Measurements from ENCODE around the gene FRMD4A. TPM values are rescaled to one million over a fixed set of nuclear protein-coding genes. Genes with fewer than 3 reads are reported as not detected.
A peak's percentile ranks its signal among the peaks of the same experiment; 100 is the strongest.

Gene FRMD4A
- total RNA-seq, 1 donor from 2014 or later, result 20.2 TPM

GRCh38 chr10:13860886-13861285 is 469.8 kb downstream of the FRMD4A start:
- no peak overlapping the region for H3K27ac ChIP-seq
- DNase-seq (ENCODE audit: low spot score), result no peak
- H3K4me2 ChIP-seq, result no peak overlapping the region
- no peak overlapping the region for H3K9ac ChIP-seq
- no peaks in the 10 kb centered on the region for H3K27me3 ChIP-seq
- H3K9me3 ChIP-seq (ENCODE audit: low read depth), result no peaks in the 10 kb centered on the region
- Mint-ChIP-seq H3K4me3 (no peak overlapping the region), H3K36me3 (peaks cover 20% of the 10 kb centered on the region), H3K27me3 (ENCODE audit: insufficient read depth, low read depth) (peaks cover 3% of the 10 kb centered on the region), H3K9me3 (no peaks in the 10 kb centered on the region), H3K4me1 (peaks cover 17% of the 10 kb centered on the region), H3K27ac (no peak overlapping the region)
- H4K20me1 ChIP-seq (ENCODE audit: low read depth), result no peaks in the 10 kb centered on the region
- peaks cover 66% of the 10 kb centered on the region for H3K79me2 ChIP-seq (ENCODE audit: low read depth)
- no peak overlapping the region for H3K4me3 ChIP-seq
- peaks cover 12% of the 10 kb centered on the region for H3K4me1 ChIP-seq
- no peaks in the 10 kb centered on the region for H3K36me3 ChIP-seq
- H3F3A ChIP-seq (ENCODE audit: low read depth), result no peaks in the 10 kb centered on the region
- no peak overlapping the region for H2AFZ ChIP-seq (replicated peaks)
- TF ChIP-seq CTCF (IDR thresholded peaks at IDR 0.05) (no peak), EZH2phosphoT487 (IDR thresholded peaks at IDR 0.05) (no peak), EZH2 (IDR thresholded peaks at IDR 0.05) (no peak)

GRCh38 chr10:13859979-13860654 is 470.6 kb downstream of the FRMD4A start:
- H3K4me2 ChIP-seq, result no peak overlapping the region
- H3K9me3 Mint-ChIP-seq, result no peaks in the 10 kb centered on the region
- H3K79me2 ChIP-seq (ENCODE audit: low read depth), result peaks cover 60% of the 10 kb centered on the region
- TF ChIP-seq EZH2phosphoT487 (IDR thresholded peaks at IDR 0.05) (no peak), EZH2 (IDR thresholded peaks at IDR 0.05) (no peak), CTCF (IDR thresholded peaks at IDR 0.05) (no peak)
- peaks cover 19% of the 10 kb centered on the region for H3K36me3 Mint-ChIP-seq
- H3K9ac ChIP-seq, result no peak overlapping the region
- H3K27ac Mint-ChIP-seq, result no peak overlapping the region
- no peaks in the 10 kb centered on the region for H3K27me3 ChIP-seq
- H4K20me1 ChIP-seq (ENCODE audit: low read depth), result no peaks in the 10 kb centered on the region
- H3K36me3 ChIP-seq, result no peaks in the 10 kb centered on the region
- H3K27me3 Mint-ChIP-seq (ENCODE audit: insufficient read depth, low read depth), result peaks cover 3% of the 10 kb centered on the region
- no peak overlapping the region for H3K4me3 Mint-ChIP-seq
- H2AFZ ChIP-seq (replicated peaks), result no peak overlapping the region
- H3K27ac ChIP-seq, result no peak overlapping the region
- H3K4me1 ChIP-seq, result peaks cover 12% of the 10 kb centered on the region
- H3K4me3 ChIP-seq, result no peak overlapping the region
- DNase-seq (ENCODE audit: low spot score), result no peak
- no peaks in the 10 kb centered on the region for H3K9me3 ChIP-seq (ENCODE audit: low read depth)
- no peaks in the 10 kb centered on the region for H3F3A ChIP-seq (ENCODE audit: low read depth)
- H3K4me1 Mint-ChIP-seq, result peaks cover 13% of the 10 kb centered on the region

- H3K79me2 ChIP-seq (ENCODE audit: low read depth), result peaks cover 50% of the 10 kb centered on the region
- peaks cover 13% of the 10 kb centered on the region for H3K4me1 Mint-ChIP-seq
- H3K9me3 Mint-ChIP-seq, result no peaks in the 10 kb centered on the region
- no peak overlapping the region for H3K4me2 ChIP-seq
- H3F3A ChIP-seq (ENCODE audit: low read depth), result no peaks in the 10 kb centered on the region
- H3K36me3 ChIP-seq, result no peaks in the 10 kb centered on the region
- H3K4me1 ChIP-seq, result peaks cover 12% of the 10 kb centered on the region
- H4K20me1 ChIP-seq (ENCODE audit: low read depth), result no peaks in the 10 kb centered on the region
- no peak overlapping the region for H3K9ac ChIP-seq
- no peak for TF ChIP-seq EZH2phosphoT487 (IDR thresholded peaks at IDR 0.05)
- no peak for TF ChIP-seq CTCF (IDR thresholded peaks at IDR 0.05)
- no peak for TF ChIP-seq EZH2 (IDR thresholded peaks at IDR 0.05)
- no peak overlapping the region for H3K4me3 Mint-ChIP-seq
- H3K27ac ChIP-seq, result no peak overlapping the region
- H3K27me3 ChIP-seq, result no peaks in the 10 kb centered on the region
- peaks cover 18% of the 10 kb centered on the region for H3K36me3 Mint-ChIP-seq
- H3K27me3 Mint-ChIP-seq (ENCODE audit: insufficient read depth, low read depth), result no peaks in the 10 kb centered on the region
- H3K27ac Mint-ChIP-seq, result peak overlapping the region; percentile 6
- H3K4me3 ChIP-seq, result no peak overlapping the region
- no peak overlapping the region for H2AFZ ChIP-seq (replicated peaks)
- no peak for DNase-seq (ENCODE audit: low spot score)
- H3K9me3 ChIP-seq (ENCODE audit: low read depth), result no peaks in the 10 kb centered on the region
Observed at GRCh38 chr10:13858709-13859108, 472.0 kb downstream of the FRMD4A start.

Data from neural progenitor cell (in vitro differentiated cells).